ENCODE data around the gene RRM1. TPM values are rescaled to one million over a fixed set of nuclear protein-coding genes. Genes with fewer than 3 reads are reported as not detected.
A peak's percentile ranks its signal among the peaks of the same experiment; 100 is the strongest.

Gene RRM1
- total and polyA plus RNA-seq, 10 of the 15 experiments (the other 5 are each of a cell fraction or from before 2014, with no cell fraction given), result 94.0 to 255 (median 148) TPM

GRCh38 chr11:4094348-4095291 lies at the start of gene RRM1 (continued):
- no peak for TF ChIP-seq SKIL (IDR thresholded peaks at IDR 0.05; ENCODE audit: low read depth, poor library complexity, severe bottlenecking)
- TF ChIP-seq WRNIP1 (IDR thresholded peaks at IDR 0.05; ENCODE audit: borderline replicate concordance, low read depth, low read length), result no peak
- TF ChIP-seq E2F4 (IDR thresholded peaks at IDR 0.05; ENCODE audit: low read depth, low read length), result peak; percentile 97
- peak; percentile 73 for TF ChIP-seq SP1 (IDR thresholded peaks at IDR 0.05; ENCODE audit: low read depth, low read length)
- TF ChIP-seq RUNX3 (IDR thresholded peaks at IDR 0.05; ENCODE audit: low read length), result peak; percentile 66
- TF ChIP-seq BCL3 (IDR thresholded peaks at IDR 0.05; ENCODE audit: borderline replicate concordance, insufficient read depth, low read depth, low read length, poor library complexity, severe bottlenecking), result peak; percentile 34
- no peak for TF ChIP-seq CHD4 (IDR thresholded peaks at IDR 0.05)
- peak; percentile 80 for TF ChIP-seq BACH1 (IDR thresholded peaks at IDR 0.05; ENCODE audit: borderline replicate concordance)
- 0 out of 2 replicates have a peak, but pooled peaks have one; percentile 29 for TF ChIP-seq TCF3 (IDR thresholded peaks at IDR 0.05; ENCODE audit: borderline replicate concordance, insufficient read depth, low read depth, low read length)
- peak; percentile 100 for TF ChIP-seq NBN (IDR thresholded peaks at IDR 0.05)
- TF ChIP-seq ZBTB40 (IDR thresholded peaks at IDR 0.05; ENCODE audit: borderline replicate concordance), result no peak; the same call in 1 of the 2 replicates
- TF ChIP-seq SREBF2 (IDR thresholded peaks at IDR 0.05; ENCODE audit: low read length), result no peak
- TF ChIP-seq ELK1 (IDR thresholded peaks at IDR 0.05; ENCODE audit: low read depth, low read length), result peak; percentile 67
